B cell (primary cell): ENCODE measurements around the gene HCK. TPM values are rescaled to one million over a fixed set of nuclear protein-coding genes. Genes with fewer than 3 reads are reported as not detected.

Source experiments
- ATAC-seq: fragments of 200-7000 bp; cut with Tn5 transposase; one replicate; pipeline ENCODE4 v1.10.0; 2021; ENCODE audit warnings: low read depth, mild to moderate bottlenecking, moderate number of reproducible peaks, moderate library complexity
- CTCF ChIA-PET: fragments of 350-600 bp; sonication (Branson Sonifier 250); formaldehyde crosslinking; loops from one replicate; lab custom pipeline; 2021; ENCODE audit warnings: antibody characterized with exemption, inconsistent platforms; lab: Charles Lee
- POLR2A ChIA-PET: fragments of 350-600 bp; sonication (Branson Sonifier 250); formaldehyde crosslinking; loops from one replicate; lab custom pipeline; 2021; ENCODE audit warnings: antibody characterized with exemption; lab: Charles Lee
- DNase-seq: peaks from one replicate; pipeline ENCODE4 v3.0.0; 2013
- H2AFZ ChIP-seq: 2 replicates; pipeline ENCODE4 v1.6.1; 2012; ENCODE audit warnings: mild to moderate bottlenecking, low read depth, low read length; ENCODE audit not compliant: insufficient read depth, poor library complexity, severe bottlenecking
- H3K27ac ChIP-seq, 2 donors: 1 replicate in 1 of 2; 2 replicates in 1 of 2; pipeline ENCODE4 v1.5.1; 2012 to 2013; ENCODE audit warnings: low read length in 2 of 2, mild to moderate bottlenecking in 2 of 2, moderate library complexity in 1 of 2
- H3K27me3 ChIP-seq, 4 experiments: fragments of 200-600 bp in 1 of 4; sonication (generic) in 1 of 4; replicated peaks in 1 of 4; 1 replicate in 2 of 4; 2 replicates in 2 of 4; pipeline versions ENCODE4 v1.6.1 to v1.7.0; 2013 to 2016; ENCODE audit warnings: low read length in 3 of 4, mild to moderate bottlenecking in 2 of 4, mixed read lengths in 1 of 4, moderate library complexity in 1 of 4; ENCODE audit not compliant: insufficient read depth in 4 of 4, control insufficient read depth in 3 of 4; ENCODE audit errors: control extremely low read depth in 1 of 4
- H3K36me3 ChIP-seq, 2 experiments: replicated peaks in 1 of 2; 1 replicate in 1 of 2; 2 replicates in 1 of 2; pipeline versions ENCODE4 v1.6.1 to v1.7.1; 2013; ENCODE audit warnings: low read length in 1 of 2; ENCODE audit not compliant: insufficient read depth in 2 of 2, control insufficient read depth in 1 of 2; ENCODE audit errors: control extremely low read depth in 1 of 2, extremely low read depth in 1 of 2
- H3K4me1 ChIP-seq, 2 donors: fragments of 200-600 bp in 1 of 2; sonication (generic) in 1 of 2; 1 replicate in 1 of 2; 2 replicates in 1 of 2; pipeline versions ENCODE4 v1.5.1 to v1.6.1; 2013 to 2017; ENCODE audit warnings: low read length in 2 of 2; ENCODE audit not compliant: control insufficient read depth in 2 of 2, insufficient read depth in 2 of 2
- H3K4me2 ChIP-seq: replicated peaks from 2 replicates; pipeline ENCODE3; 2012; ENCODE audit warnings: mild to moderate bottlenecking, low read depth, low read length; ENCODE audit not compliant: poor library complexity, severe bottlenecking
- H3K4me3 ChIP-seq, 5 experiments: fragments of 200-600 bp in 1 of 5; sonication (generic) in 1 of 5; 1 replicate in 3 of 5; 2 replicates in 2 of 5; pipeline versions ENCODE4 v1.5.1 to v1.7.0; 2011 to 2016; ENCODE audit warnings: low read length in 4 of 5, mild to moderate bottlenecking in 4 of 5, low read depth in 2 of 5, control low read depth in 1 of 5, moderate library complexity in 1 of 5; ENCODE audit not compliant: insufficient read depth in 1 of 5; ENCODE audit errors: control extremely low read depth in 1 of 5, extremely low read depth in 1 of 5
- H3K79me2 ChIP-seq: fragments of 200-600 bp; sonication (generic); one replicate; pipeline ENCODE4 v1.6.0; 2016; ENCODE audit warnings: low read length; ENCODE audit not compliant: control insufficient read depth, insufficient read depth
- H3K9ac ChIP-seq: fragments of 200-600 bp; sonication (generic); 2 replicates; pipeline ENCODE4 v1.6.1; 2017; ENCODE audit warnings: mild to moderate bottlenecking, low read length, moderate library complexity
- H3K9me3 ChIP-seq, 3 donors: one replicate each; pipeline versions ENCODE4 v1.6.1 to v1.7.1; 2013; ENCODE audit warnings: low read length in 2 of 3; ENCODE audit not compliant: control insufficient read depth in 2 of 3, insufficient read depth in 1 of 3; ENCODE audit errors: control extremely low read depth in 1 of 3
- H4K20me1 ChIP-seq: 2 replicates; pipeline ENCODE4 v1.6.0; 2012; ENCODE audit warnings: mild to moderate bottlenecking, low read length; ENCODE audit not compliant: insufficient read depth, control insufficient read depth, poor library complexity, severe bottlenecking
- H3K27ac Mint-ChIP-seq: one replicate; pipeline ENCODE4 v1.8.0; 2021; ENCODE audit warnings: mixed read lengths
- H3K27me3 Mint-ChIP-seq: one replicate; pipeline ENCODE4 v1.8.0; 2021; ENCODE audit warnings: mixed read lengths
- H3K4me1 Mint-ChIP-seq: one replicate; pipeline ENCODE4 v1.8.0; 2021; ENCODE audit warnings: mixed read lengths
- H3K4me3 Mint-ChIP-seq: one replicate; pipeline ENCODE4 v1.8.0; 2021; ENCODE audit warnings: mixed read lengths
- H3K9me3 Mint-ChIP-seq: one replicate; pipeline ENCODE4 v1.8.0; 2022; ENCODE audit warnings: mixed read lengths; ENCODE audit not compliant: insufficient read depth
- EZH2 ChIP-seq: IDR thresholded peaks from 2 replicates; pipeline ENCODE4 v1.6.1; 2012; ENCODE audit warnings: borderline replicate concordance, low read depth, mild to moderate bottlenecking, moderate library complexity, low read length; ENCODE audit not compliant: insufficient read depth, poor library complexity, severe bottlenecking
- WGBS: methylation state at CpG from one replicate; pipeline ENCODE4 v1.1.5; 2013; ENCODE audit warnings: missing lambda C conversion rate; ENCODE audit not compliant: insufficient coverage; 5-methylcytosine and 5-hydroxymethylcytosine counted together
- intact Hi-C: fragments of 100-400 bp; cut with micrococcal nuclease; formaldehyde crosslinking; loops from one replicate; pipeline ENCODE4 v1.10.0; 2022
- polyA plus RNA-seq: library from polyadenylated mRNA; depleted of rRNA; stranded (reverse); fragments of >200 nt; gene quantifications from 2 replicates; pipeline ENCODE4 v1.2.3, GENCODE V29; 2012
- total RNA-seq, 2 donors: library from RNA; stranded (reverse); fragments of 120-200 nt in 1 of 2; gene quantifications; 1 replicate in 1 of 2; 2 replicates in 1 of 2; pipeline versions ENCODE4 v1.2.3 to v1.2.4, GENCODE V29; 2013 to 2022
- TF ChIP-seq, protein P1 (sequence below): fragments of 200-600 bp; IDR thresholded peaks from one replicate; pipeline ENCODE4 v1.8.0; 2022; ENCODE audit warnings: antibody characterized with exemption, mild to moderate bottlenecking

Gene HCK
- total and polyA plus RNA-seq, 2 donors (not counting 1 experiment from before 2014, with no cell fraction given) = 33.3 to 48.6 TPM

GRCh38 chr20:32127347-32127746 lies 75.3 kb downstream of the HCK start:
- H4K20me1 ChIP-seq = peaks cover 72% of the 10 kb centered on the region
- H3K27ac ChIP-seq = no peak overlapping the region
- WGBS = 97% methylated on average over 5 of the region's 5 CpGs
- H3K79me2 ChIP-seq = peaks cover 77% of the 10 kb centered on the region
- ChIA-PET POLR2A (no interaction called here), CTCF (no interaction called here)
- H3K9me3 ChIP-seq = no peaks in the 10 kb centered on the region
- H3K4me2 ChIP-seq = no peak overlapping the region
- no peak for TF ChIP-seq EZH2
- TF ChIP-seq, protein P1, sequence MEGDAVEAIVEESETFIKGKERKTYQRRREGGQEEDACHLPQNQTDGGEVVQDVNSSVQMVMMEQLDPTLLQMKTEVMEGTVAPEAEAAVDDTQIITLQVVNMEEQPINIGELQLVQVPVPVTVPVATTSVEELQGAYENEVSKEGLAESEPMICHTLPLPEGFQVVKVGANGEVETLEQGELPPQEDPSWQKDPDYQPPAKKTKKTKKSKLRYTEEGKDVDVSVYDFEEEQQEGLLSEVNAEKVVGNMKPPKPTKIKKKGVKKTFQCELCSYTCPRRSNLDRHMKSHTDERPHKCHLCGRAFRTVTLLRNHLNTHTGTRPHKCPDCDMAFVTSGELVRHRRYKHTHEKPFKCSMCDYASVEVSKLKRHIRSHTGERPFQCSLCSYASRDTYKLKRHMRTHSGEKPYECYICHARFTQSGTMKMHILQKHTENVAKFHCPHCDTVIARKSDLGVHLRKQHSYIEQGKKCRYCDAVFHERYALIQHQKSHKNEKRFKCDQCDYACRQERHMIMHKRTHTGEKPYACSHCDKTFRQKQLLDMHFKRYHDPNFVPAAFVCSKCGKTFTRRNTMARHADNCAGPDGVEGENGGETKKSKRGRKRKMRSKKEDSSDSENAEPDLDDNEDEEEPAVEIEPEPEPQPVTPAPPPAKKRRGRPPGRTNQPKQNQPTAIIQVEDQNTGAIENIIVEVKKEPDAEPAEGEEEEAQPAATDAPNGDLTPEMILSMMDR = no peak
- no peaks in the 10 kb centered on the region for H3K4me1 ChIP-seq
- no peak overlapping the region for H3K9ac ChIP-seq
- no peaks in the 10 kb centered on the region for H3K27me3 Mint-ChIP-seq
- intact Hi-C loops = no loop called here
- H3K4me3 Mint-ChIP-seq = no peak overlapping the region
- peaks cover 24% of the 10 kb centered on the region for H3K4me1 Mint-ChIP-seq
- no peak overlapping the region for H3K4me3 ChIP-seq
- H3K36me3 ChIP-seq = peaks cover 0 to 4% of the 10 kb centered on the region in 2 experiments
- H3K27me3 ChIP-seq = no peaks in the 10 kb centered on the region
- no peaks in the 10 kb centered on the region for H3K9me3 Mint-ChIP-seq
- DNase-seq = no peak
- H2AFZ ChIP-seq = no peak overlapping the region
- ATAC-seq = no peak
- H3K27ac Mint-ChIP-seq = no peak overlapping the region

- H3K27me3 ChIP-seq = no peaks in the 10 kb centered on the region
- peaks cover 0 to 6% of the 10 kb centered on the region in 2 experiments for H3K36me3 ChIP-seq
- TF ChIP-seq, protein P1 = no peak
- no peak for TF ChIP-seq EZH2
- H3K4me2 ChIP-seq = no peak overlapping the region
- ChIA-PET CTCF (interaction anchor here (1.1 kb wide), 1 partner anchor 10 kb away, joined by 4 read pairs; no protein-coding TSS in a partner anchor), POLR2A (no interaction called here)
- no peak overlapping the region for H3K9ac ChIP-seq
- H3K27ac ChIP-seq = no peak overlapping the region
- H3K4me3 Mint-ChIP-seq = no peak overlapping the region
- peaks cover 26% of the 10 kb centered on the region for H3K4me1 Mint-ChIP-seq
- WGBS = no CpG with 5 or more reads among the region's 2 CpGs
- H3K27ac Mint-ChIP-seq = no peak overlapping the region
- no peaks in the 10 kb centered on the region for H3K4me1 ChIP-seq
- no peaks in the 10 kb centered on the region for H3K9me3 ChIP-seq
- ATAC-seq (no peak), DNase-seq (no peak)
- H3K4me3 ChIP-seq = no peak overlapping the region
- intact Hi-C loops = no loop called here
- no peaks in the 10 kb centered on the region for H3K27me3 Mint-ChIP-seq
- H4K20me1 ChIP-seq = peaks cover 72% of the 10 kb centered on the region
- H3K79me2 ChIP-seq = peaks cover 85% of the 10 kb centered on the region
- no peaks in the 10 kb centered on the region for H3K9me3 Mint-ChIP-seq
- H2AFZ ChIP-seq = no peak overlapping the region
These were observed 76.1 kb downstream of the HCK start for GRCh38 chr20:32128167-32128566.
